Psoas muscle (tissue), 8 donors: ENCODE results near the gene KCTD5. TPM values are rescaled to one million over a fixed set of nuclear protein-coding genes. Genes with fewer than 3 reads are reported as not detected.
"Not testable (repeated sequence)": the region's sequence is repeated elsewhere in the genome, so short reads cannot be mapped to it uniquely, and the experiment has no call there.

ENCODE experiments used
- ATAC-seq, 4 donors: fragments of 200-7000 bp; cut with Tn5 transposase; one replicate each; pipeline ENCODE4 v1.9.1; 2020; ENCODE audit warnings: moderate library complexity in 3 of 4, mild to moderate bottlenecking in 2 of 4
- DNase-seq, 2 donors: peaks; one replicate each; pipeline ENCODE4 v3.0.0-alpha.2; 2020
- H3K27ac ChIP-seq: fragments of 200-600 bp; one replicate; pipeline ENCODE4 v1.8.0; 2022
- H3K27me3 ChIP-seq, 3 donors: fragments of 200-600 bp in 1 of 3; one replicate each; pipeline versions ENCODE4 v1.6.1 to v1.8.0; 2013 to 2022; ENCODE audit warnings: low read length in 2 of 3, mild to moderate bottlenecking in 2 of 3, moderate library complexity in 1 of 3; ENCODE audit not compliant: insufficient read depth in 3 of 3
- H3K36me3 ChIP-seq, 2 donors: fragments of 200-600 bp in 1 of 2; one replicate each; pipeline versions ENCODE4 v1.6.1 to v1.8.0; 2013 to 2022; ENCODE audit warnings: low read depth in 1 of 2, mild to moderate bottlenecking in 1 of 2, moderate library complexity in 1 of 2; ENCODE audit not compliant: insufficient read depth in 1 of 2
- H3K4me1 ChIP-seq: fragments of 200-600 bp; one replicate; pipeline ENCODE4 v1.8.0; 2022
- H3K4me3 ChIP-seq: fragments of 200-600 bp; one replicate; pipeline ENCODE4 v1.8.0; 2022; ENCODE audit warnings: mild to moderate bottlenecking
- H3K9me3 ChIP-seq: fragments of 200-600 bp; one replicate; pipeline ENCODE4 v1.8.0; 2022
- CTCF ChIP-seq: fragments of 200-600 bp; IDR thresholded peaks from one replicate; pipeline ENCODE4 v1.8.0; 2022; ENCODE audit warnings: antibody characterized with exemption
- WGBS, 3 donors: extraction: QIAGEN DNeasy Blood & Tissue Kit; methylation state at CpG; one replicate each; pipeline versions ENCODE4 v1.1.6 to v1.1.7; 2013; 5-methylcytosine and 5-hydroxymethylcytosine counted together
- intact Hi-C, 2 donors: fragments of 100-400 bp; cut with DNase I; formaldehyde crosslinking; loops; one replicate each; pipeline versions ENCODE4 v1.11.0 to v1.14.2; 2022
- long read RNA-seq, 2 donors: library from polyadenylated mRNA; unstranded; transcript quantifications; one replicate each; pipeline ENCODE4 v2.0.0, GENCODE V29; 2021
- polyA plus RNA-seq, 3 donors: library from polyadenylated mRNA; stranded (reverse); fragments of 200-250 nt; gene quantifications; one replicate each; pipeline ENCODE4 v1.2.3, GENCODE V29; 2013
- total RNA-seq, 4 donors: library from RNA; stranded (reverse); fragmentation: NEBNext Ultra II Directional in 2 of 4; extraction: Animal tissue kit (Norgen Biotek cat#: 25700) in 2 of 4; gene quantifications; one replicate each; pipeline versions ENCODE4 v1.2.1 to v1.2.4, GENCODE V29; 2021 to 2023
- donor health status: healthy with polysubstance abuse.
- donor health status: DM: no; HTN: no; CAD: no; lungs with moderate emphysema.
- donor health status: Bipolar disorder and iron deficiency.
- donor health status: healthy.
- donor health status: DM: yes; HTN: yes; CAD: no.
- donor health status: DM: no; HTN: no; CAD: no.
- donor health status: DM: no; HTN: no; CAD: no.
- donor health status: DM: yes; HTN: yes; CAD: no.

The KCTD5 gene
- total RNA-seq = 10 to 100 TPM in 3 of 4 donors, 1 to 10 TPM in 1; 9.1 to 18.0 (median 16.7) TPM
- 10 to 100 TPM; 10.8 to 65.8 (median 24.1) TPM for polyA plus RNA-seq
- long read RNA-seq, donor 1, transcript KCTD5-201 (6 exons, 2,482 nt) = major isoform, 11 of 16 reads
- long read RNA-seq, donor 1, partial matches to known transcripts = 2 of 16 reads
- long read RNA-seq, donor 1, other reads (novel, unspliced or antisense) = 3 of 16 reads
- long read RNA-seq, donor 2, transcript KCTD5-201 (6 exons, 2,482 nt) = major isoform, 24 of 42 reads
- long read RNA-seq, donor 2, partial matches to known transcripts = 17 of 42 reads
- long read RNA-seq, donor 2, other reads (novel, unspliced or antisense) = 1 of 42 reads

GRCh38 chr16:2682209-2683021 is at the start of gene KCTD5:
Gene KCTD5, plus strand, starts transcription at chr16:2682523. Its CDS starts 26 bp downstream, at chr16:2682549.
- Histone ChIP-seq H3K9me3 (no peaks in the 10 kb centered on the region), H3K27me3 (no peaks in the 10 kb centered on the region), H3K27ac (peak within 1 kb of the TSS; percentile 92), H3K4me3 (peak within 1 kb of the TSS; percentile 90), H3K36me3 (no peaks in the 10 kb centered on the region), H3K4me1 (peaks cover 3% of the 10 kb centered on the region)
- intact Hi-C loops = no loop called here
- ATAC-seq (peak; percentile 85 to 91 (median 86)), DNase-seq (peak; percentile 96 to 98)
- TF ChIP-seq CTCF = no peak
- WGBS, 3 donors = 0 to 1% (median 0%) methylated on average over 64 to 73 of the region's 73 CpGs

- WGBS, 3 donors = 0% methylated on average over 2 of the region's 12 CpGs; no CpG with 5 or more reads in 2 of the 3 donors
- DNase-seq (peak in 1 of 2 donors; percentile 25), ATAC-seq (peak; percentile 70 to 82 (median 74))
- H3K27me3 ChIP-seq, H3K4me1 ChIP-seq, H3K27ac ChIP-seq, H3K36me3 ChIP-seq, H3K4me3 ChIP-seq, intact Hi-C loops, H3K9me3 ChIP-seq: not testable (repeated sequence)
- peak; percentile 12 for TF ChIP-seq CTCF
Measured at GRCh38 chr16:2639071-2639721, 43.1 kb upstream of the KCTD5 start.

- H3K27ac ChIP-seq, H3K9me3 ChIP-seq, H3K4me3 ChIP-seq, ATAC-seq, intact Hi-C loops, H3K36me3 ChIP-seq, H3K27me3 ChIP-seq, DNase-seq, H3K4me1 ChIP-seq: not testable (repeated sequence)
- 71 to 76% (median 76%) methylated on average over 6 to 9 of the region's 9 CpGs for WGBS, 3 donors
Measured at GRCh38 chr16:2639722-2640072, 42.6 kb upstream of the KCTD5 start.

GRCh38 chr16:2642561-2642960 is 39.8 kb upstream of the KCTD5 start:
- H3K27ac ChIP-seq, intact Hi-C loops, H3K9me3 ChIP-seq, DNase-seq, H3K36me3 ChIP-seq, H3K4me3 ChIP-seq, H3K4me1 ChIP-seq, H3K27me3 ChIP-seq: not testable (repeated sequence)
- peak; percentile 34 to 83 (median 66) for ATAC-seq
- WGBS, 3 donors = 79 to 98% (median 88%) methylated on average over 4 to 6 of the region's 17 CpGs

- WGBS, 3 donors = no CpG with 5 or more reads among the region's 12 CpGs
- H3K4me1 ChIP-seq, intact Hi-C loops, H3K9me3 ChIP-seq, H3K36me3 ChIP-seq, H3K27ac ChIP-seq, H3K4me3 ChIP-seq, H3K27me3 ChIP-seq, DNase-seq: not testable (repeated sequence)
- ATAC-seq = peak in 3 of 4 donors; percentile 16 to 59 (median 29)
Measured at GRCh38 chr16:2644754-2645453, 37.4 kb upstream of the KCTD5 start.

- H3K4me3 ChIP-seq, H3K27me3 ChIP-seq, H3K27ac ChIP-seq, DNase-seq, intact Hi-C loops, H3K4me1 ChIP-seq, H3K9me3 ChIP-seq, H3K36me3 ChIP-seq: not testable (repeated sequence)
- peak in 3 of 4 donors; percentile 29 to 72 (median 57) for ATAC-seq
- WGBS, 3 donors = no CpG with 5 or more reads among the region's 14 CpGs
Measured at GRCh38 chr16:2651268-2651871, 31.0 kb upstream of the KCTD5 start.

- H3K4me1 ChIP-seq, H3K4me3 ChIP-seq, H3K9me3 ChIP-seq, ATAC-seq, H3K36me3 ChIP-seq, intact Hi-C loops, DNase-seq, H3K27ac ChIP-seq, H3K27me3 ChIP-seq: not testable (repeated sequence)
- WGBS, 3 donors = no CpG with 5 or more reads among the region's 13 CpGs
Measured at GRCh38 chr16:2653915-2654314, 28.4 kb upstream of the KCTD5 start.

GRCh38 chr16:2654949-2655348 is 27.4 kb upstream of the KCTD5 start:
- H3K9me3 ChIP-seq, H3K27me3 ChIP-seq, H3K4me3 ChIP-seq, H3K27ac ChIP-seq, intact Hi-C loops, DNase-seq, H3K4me1 ChIP-seq, H3K36me3 ChIP-seq: not testable (repeated sequence)
- ATAC-seq = peak in 1 of 4 donors; percentile 31
- 0 to 58% (median 38%) methylated on average over 1 to 2 of the region's 8 CpGs for WGBS, 3 donors
